Trophoblast cell (in vitro differentiated cells and primary cell): ENCODE data around the gene DENND5A.
"Not testable (repeated sequence)": the region's sequence is repeated elsewhere in the genome, so short reads cannot be mapped to it uniquely, and the experiment has no call there.

Experiments used
- DNase-seq, 2 donors: peaks; one replicate each; pipeline ENCODE4 v3.0.0-alpha.2; 2016
- H2AFZ ChIP-seq: 2 replicates; pipeline ENCODE4 v1.6.1; 2013; ENCODE audit warnings: low read length, moderate library complexity, mild to moderate bottlenecking; ENCODE audit not compliant: insufficient read depth, poor library complexity
- H2AK5ac ChIP-seq: 2 replicates; pipeline ENCODE4 v1.6.1; 2013; ENCODE audit warnings: mild to moderate bottlenecking, low read length
- H2BK120ac ChIP-seq: 2 replicates; pipeline ENCODE4 v1.6.1; 2013; ENCODE audit warnings: low read length, mild to moderate bottlenecking, moderate library complexity; ENCODE audit not compliant: insufficient read depth, poor library complexity
- H2BK12ac ChIP-seq: 2 replicates; pipeline ENCODE4 v1.6.1; 2013; ENCODE audit warnings: mild to moderate bottlenecking, low read length, moderate library complexity
- H2BK5ac ChIP-seq: 2 replicates; pipeline ENCODE4 v1.6.1; 2013; ENCODE audit warnings: low read length, low read depth, moderate library complexity, mild to moderate bottlenecking; ENCODE audit not compliant: poor library complexity
- H3K14ac ChIP-seq: 2 replicates; pipeline ENCODE4 v1.6.1; 2013; ENCODE audit warnings: mild to moderate bottlenecking, low read length
- H3K18ac ChIP-seq: 2 replicates; pipeline ENCODE4 v1.6.1; 2013; ENCODE audit warnings: mild to moderate bottlenecking, low read length
- H3K23ac ChIP-seq: 2 replicates; pipeline ENCODE4 v1.6.1; 2013; ENCODE audit warnings: low read length
- H3K27ac ChIP-seq: 2 replicates; pipeline ENCODE4 v1.5.1; 2013; ENCODE audit warnings: low read depth, mild to moderate bottlenecking, inconsistent platforms, low read length, moderate library complexity
- H3K27me3 ChIP-seq: 2 replicates; pipeline ENCODE4 v1.6.1; 2013; ENCODE audit warnings: inconsistent platforms, mild to moderate bottlenecking, low read length, moderate library complexity; ENCODE audit not compliant: insufficient read depth
- H3K36me3 ChIP-seq, 2 experiments: 1 replicate in 1 of 2; 2 replicates in 1 of 2; pipeline ENCODE4 v1.6.1; 2013; ENCODE audit warnings: low read length in 2 of 2, mild to moderate bottlenecking in 2 of 2, moderate library complexity in 1 of 2; ENCODE audit not compliant: insufficient read depth in 2 of 2, control insufficient read depth in 1 of 2
- H3K4ac ChIP-seq: 2 replicates; pipeline ENCODE4 v1.6.1; 2013; ENCODE audit warnings: low read depth, mild to moderate bottlenecking, low read length, moderate library complexity
- H3K4me1 ChIP-seq, 2 experiments: 1 replicate in 1 of 2; 2 replicates in 1 of 2; pipeline ENCODE4 v1.6.1; 2013; ENCODE audit warnings: low read length in 2 of 2, mild to moderate bottlenecking in 2 of 2, moderate library complexity in 1 of 2; ENCODE audit not compliant: insufficient read depth in 2 of 2, control insufficient read depth in 1 of 2
- H3K4me2 ChIP-seq: 2 replicates; pipeline ENCODE4 v1.6.1; 2013; ENCODE audit warnings: inconsistent platforms, mild to moderate bottlenecking, low read length, moderate library complexity
- H3K4me3 ChIP-seq: 2 replicates; pipeline ENCODE4 v1.5.1; 2013; ENCODE audit warnings: mild to moderate bottlenecking, low read depth, low read length, inconsistent platforms
- H3K79me1 ChIP-seq: one replicate; pipeline ENCODE4 v1.6.1; 2013; ENCODE audit warnings: low read length
- H3K79me2 ChIP-seq: 2 replicates; pipeline ENCODE4 v1.6.1; 2013; ENCODE audit warnings: low read length, mild to moderate bottlenecking; ENCODE audit not compliant: control insufficient read depth, insufficient read depth, poor library complexity
- H3K9ac ChIP-seq: 2 replicates; pipeline ENCODE4 v1.6.1; 2013; ENCODE audit warnings: mild to moderate bottlenecking, low read length
- H3K9me3 ChIP-seq: 2 replicates; pipeline ENCODE4 v1.6.1; 2013; ENCODE audit warnings: low read depth, mild to moderate bottlenecking, control low read depth, inconsistent platforms, low read length; ENCODE audit not compliant: insufficient read depth
- H4K12ac ChIP-seq: 2 replicates; pipeline ENCODE4 v1.6.1; 2013; ENCODE audit warnings: low read depth, mild to moderate bottlenecking, low read length, moderate library complexity
- H4K8ac ChIP-seq: 2 replicates; pipeline ENCODE4 v1.6.1; 2013; ENCODE audit warnings: low read depth, mild to moderate bottlenecking, low read length, moderate library complexity
- H4K91ac ChIP-seq: one replicate; pipeline ENCODE4 v1.6.1; 2013; ENCODE audit warnings: low read depth, mild to moderate bottlenecking, low read length, moderate library complexity
- WGBS: extraction: QIAGEN DNeasy Blood & Tissue Kit; methylation state at CpG from one replicate; pipeline ENCODE4 v1.1.7; 2013; ENCODE audit warnings: missing lambda C conversion rate; ENCODE audit not compliant: insufficient read length, insufficient coverage; ENCODE audit errors: extremely low coverage; 5-methylcytosine and 5-hydroxymethylcytosine counted together

The DENND5A gene

DNA sequence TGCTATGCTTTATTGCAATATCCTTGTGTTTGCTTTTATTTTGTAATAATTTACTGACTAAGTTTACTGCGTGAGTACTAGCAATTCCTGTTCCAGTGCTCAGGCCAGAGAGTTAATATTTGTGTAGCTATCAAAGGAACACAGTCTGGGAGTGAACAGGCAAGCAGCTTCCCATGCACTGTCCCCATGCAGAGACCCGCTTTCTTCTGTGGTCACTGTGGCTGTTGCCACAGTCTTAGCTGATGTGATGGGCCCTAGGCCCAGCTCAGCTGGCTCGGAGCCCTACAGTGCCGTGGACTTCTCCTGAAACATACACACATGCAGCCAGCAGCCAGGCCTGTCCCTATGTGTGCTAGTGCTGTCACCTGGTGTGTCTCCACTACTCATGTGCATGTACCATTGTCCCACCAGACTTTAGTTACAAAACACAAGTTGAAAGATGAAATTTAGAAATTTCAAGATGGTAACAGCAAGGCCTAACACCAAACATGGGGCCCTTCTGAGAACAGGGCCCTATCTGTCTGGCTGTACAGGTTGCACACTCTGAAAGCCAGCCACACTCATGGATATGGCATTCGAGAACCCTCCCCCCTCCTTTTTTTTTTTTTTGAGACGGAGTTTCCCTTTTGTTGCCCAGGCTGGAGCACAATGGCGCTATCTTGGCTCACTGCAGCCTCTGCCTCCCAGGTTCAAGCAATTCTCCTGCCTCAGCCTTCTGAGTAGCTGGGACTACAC, 161.4 kb downstream of the DENND5A start:
- Histone ChIP-seq H2BK120ac (no peak overlapping the region), H3K27me3 (no peaks in the 10 kb centered on the region), H3K4me1 (no peaks in the 10 kb centered on the region), H3K14ac (no peak overlapping the region), H3K4me2 (no peak overlapping the region), H3K23ac (no peak overlapping the region), H3K79me1 (no peaks in the 10 kb centered on the region), H2BK12ac (no peak overlapping the region), H2AK5ac (no peak overlapping the region), H3K4ac (no peak overlapping the region), H3K27ac (no peak overlapping the region), H4K91ac (no peak overlapping the region), H4K12ac (no peak overlapping the region), H3K36me3 (no peaks in the 10 kb centered on the region), H3K79me2 (no peaks in the 10 kb centered on the region), H2BK5ac (no peak overlapping the region), H3K4me3 (no peak overlapping the region), H2AFZ (no peak overlapping the region), H3K9me3 (no peaks in the 10 kb centered on the region), H3K18ac (no peak overlapping the region), H4K8ac (no peak overlapping the region), H3K9ac (no peak overlapping the region)
- WGBS: no CpG with 5 or more reads among the region's 7 CpGs
- DNase-seq: no peak

DNA sequence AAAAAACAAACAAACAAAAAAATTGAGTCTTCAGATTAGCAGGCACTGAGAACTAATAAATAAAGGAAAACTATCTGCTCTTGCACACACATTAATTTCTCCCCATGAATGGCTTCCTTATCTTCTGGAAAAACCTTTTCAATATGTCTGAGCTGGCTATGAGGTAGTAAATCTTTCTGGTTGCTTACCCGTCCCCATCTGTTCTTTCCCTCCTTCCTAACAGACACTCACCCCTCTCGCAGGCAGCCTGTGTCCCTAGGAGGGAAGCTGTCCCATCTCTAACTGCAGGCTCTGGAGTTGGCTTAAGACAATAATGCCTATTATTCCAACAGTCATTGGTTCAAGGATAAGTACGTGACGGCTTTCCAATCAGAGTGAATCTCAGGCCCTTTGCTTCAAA, 165.5 kb downstream of the DENND5A start:
- Histone ChIP-seq H3K4me2 (no peak overlapping the region), H4K91ac (no peak overlapping the region), H3K18ac (no peak overlapping the region), H4K12ac (no peak overlapping the region), H3K4me1 (no peaks in the 10 kb centered on the region), H2BK5ac (no peak overlapping the region), H3K23ac (no peak overlapping the region), H4K8ac (no peak overlapping the region), H3K27ac (no peak overlapping the region), H3K4me3 (no peak overlapping the region), H2AK5ac (no peak overlapping the region), H3K9me3 (no peaks in the 10 kb centered on the region), H3K36me3 (no peaks in the 10 kb centered on the region), H3K79me1 (no peaks in the 10 kb centered on the region), H3K9ac (no peak overlapping the region), H2BK12ac (no peak overlapping the region), H3K27me3 (no peaks in the 10 kb centered on the region), H3K4ac (no peak overlapping the region), H2BK120ac (no peak overlapping the region), H3K79me2 (no peaks in the 10 kb centered on the region), H2AFZ (no peak overlapping the region), H3K14ac (no peak overlapping the region)
- DNase-seq: no peak
- WGBS: no CpG with 5 or more reads among the region's 4 CpGs

DNA sequence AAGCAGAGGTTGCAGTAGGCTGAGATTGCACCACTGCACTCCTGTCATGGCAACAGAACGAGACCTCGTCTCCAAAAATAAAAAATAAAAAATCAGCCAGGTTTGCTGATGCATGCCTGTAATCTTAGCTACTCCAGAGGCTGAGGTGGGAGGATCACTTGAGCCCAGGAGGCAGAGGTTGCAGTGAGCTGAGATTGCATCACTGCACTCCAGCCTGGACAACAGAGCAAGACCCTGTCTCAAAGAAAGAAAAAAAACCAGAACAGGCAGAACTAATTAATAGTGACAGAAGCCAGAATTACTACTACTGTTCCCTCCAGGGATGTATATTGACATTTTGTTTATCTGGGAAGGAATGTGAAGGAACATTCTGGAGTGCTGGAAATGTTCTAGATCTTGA, 166.7 kb downstream of the DENND5A start:
- not testable (repeated sequence) for H3K79me1 ChIP-seq, H3K27me3 ChIP-seq, H2AK5ac ChIP-seq, H3K14ac ChIP-seq, H3K23ac ChIP-seq, H3K9me3 ChIP-seq, H3K4me1 ChIP-seq, H2AFZ ChIP-seq, DNase-seq, H2BK12ac ChIP-seq, H4K8ac ChIP-seq, H2BK120ac ChIP-seq, H3K4ac ChIP-seq, H4K12ac ChIP-seq, H3K36me3 ChIP-seq, H3K27ac ChIP-seq, H3K4me3 ChIP-seq, H3K4me2 ChIP-seq, H2BK5ac ChIP-seq, H4K91ac ChIP-seq, H3K18ac ChIP-seq, H3K79me2 ChIP-seq, H3K9ac ChIP-seq
- no CpG with 5 or more reads among the region's 2 CpGs for WGBS

DNA sequence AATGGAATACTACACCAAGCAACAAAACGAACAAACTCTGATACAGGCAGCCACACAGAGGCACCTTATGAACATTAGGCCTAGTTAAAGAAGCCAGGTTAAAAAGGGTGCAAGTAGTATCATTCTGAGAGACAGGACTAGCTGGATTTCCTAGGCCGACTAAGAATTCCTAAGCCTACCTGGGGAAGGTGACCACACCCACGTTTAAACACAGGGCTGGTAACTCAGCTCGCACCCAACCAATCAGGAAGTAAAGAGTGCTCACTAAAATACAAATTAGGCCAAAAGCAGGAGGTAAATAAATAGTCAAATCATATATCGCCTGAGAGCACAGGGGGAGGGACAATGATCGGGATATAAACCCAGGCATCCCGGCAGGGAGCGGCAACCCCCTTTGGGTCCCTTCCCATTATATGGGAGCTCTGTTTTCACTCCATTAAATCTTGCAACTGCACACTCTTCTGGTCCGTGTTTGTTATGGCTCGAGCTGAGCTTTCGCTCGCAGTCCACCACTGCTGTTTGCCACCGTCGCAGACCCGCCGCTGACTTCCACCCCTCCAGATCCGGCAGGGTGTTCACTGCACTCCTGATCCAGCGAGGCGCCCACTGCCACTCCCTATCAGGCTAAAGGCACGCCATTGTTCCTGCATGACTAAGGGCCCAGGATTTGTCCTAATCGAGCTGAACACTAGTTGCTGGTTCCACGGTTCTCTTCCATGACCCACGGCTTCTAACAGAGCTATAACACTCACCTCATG, 167.8 kb downstream of the DENND5A start:
- WGBS: no CpG with 5 or more reads among the region's 23 CpGs
- not testable (repeated sequence) for H3K4me1 ChIP-seq

More for the DNA sequence above, 167.8 kb downstream of the DENND5A start:
- H3K9me3 ChIP-seq, H3K9ac ChIP-seq, H2BK5ac ChIP-seq, H3K14ac ChIP-seq, H4K8ac ChIP-seq, H2BK12ac ChIP-seq, H3K4me2 ChIP-seq, H3K27me3 ChIP-seq, H3K36me3 ChIP-seq, H3K18ac ChIP-seq, H2AFZ ChIP-seq, DNase-seq, H3K4ac ChIP-seq, H3K23ac ChIP-seq, H2AK5ac ChIP-seq, H3K79me2 ChIP-seq, H3K4me3 ChIP-seq, H4K12ac ChIP-seq, H2BK120ac ChIP-seq, H3K79me1 ChIP-seq, H3K27ac ChIP-seq, H4K91ac ChIP-seq: not testable (repeated sequence)
